GM18861 (cell line): ENCODE measurements around the gene SRPK1.

ENCODE experiments used
- ATAC-seq: cut with Tn5 transposase; IDR thresholded peaks from one replicate; pipeline ENCODE4 v1.9.1; 2021; ENCODE audit not compliant: unreplicated experiment

Gene SRPK1

DNA sequence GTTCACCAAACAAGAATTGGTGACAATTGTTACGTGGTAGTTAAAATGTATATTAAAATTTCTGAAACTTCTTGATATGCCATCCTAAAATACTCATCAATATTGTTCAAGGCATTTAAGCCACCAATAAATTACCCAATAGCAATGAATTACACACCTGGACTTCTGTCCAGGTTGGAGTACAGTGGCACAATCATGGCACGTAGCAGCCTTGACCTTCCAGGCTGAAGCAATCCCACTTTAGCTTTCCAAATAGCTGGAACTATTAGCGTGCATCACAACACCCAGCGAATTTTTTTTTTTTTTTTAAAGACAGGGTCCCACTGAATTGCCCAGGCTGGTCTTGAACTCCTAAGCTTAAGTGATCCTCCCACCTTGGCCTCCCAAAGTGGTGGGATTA, 17.2 kb downstream of the SRPK1 start:
- ATAC-seq: no peak

DNA sequence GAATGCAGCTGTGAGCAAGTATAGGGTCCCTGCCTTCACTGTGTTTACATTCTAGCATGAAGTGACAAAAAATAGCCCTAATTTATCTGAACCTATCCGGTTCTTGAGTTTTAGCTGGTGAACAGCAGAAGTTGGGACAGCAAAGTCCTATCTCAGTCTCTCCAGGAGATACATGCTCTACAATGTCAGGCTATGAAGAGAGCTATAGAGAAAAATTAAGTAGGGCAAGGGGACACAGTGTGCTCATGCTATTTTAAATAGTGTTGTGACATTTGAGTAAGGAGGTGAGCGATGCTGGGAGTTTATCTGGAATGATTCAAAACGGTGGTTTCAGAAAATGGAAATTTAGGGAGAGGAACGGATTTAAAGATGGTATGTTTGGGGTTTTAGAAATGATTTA, 20.4 kb downstream of the SRPK1 start:
- ATAC-seq: no peak

DNA sequence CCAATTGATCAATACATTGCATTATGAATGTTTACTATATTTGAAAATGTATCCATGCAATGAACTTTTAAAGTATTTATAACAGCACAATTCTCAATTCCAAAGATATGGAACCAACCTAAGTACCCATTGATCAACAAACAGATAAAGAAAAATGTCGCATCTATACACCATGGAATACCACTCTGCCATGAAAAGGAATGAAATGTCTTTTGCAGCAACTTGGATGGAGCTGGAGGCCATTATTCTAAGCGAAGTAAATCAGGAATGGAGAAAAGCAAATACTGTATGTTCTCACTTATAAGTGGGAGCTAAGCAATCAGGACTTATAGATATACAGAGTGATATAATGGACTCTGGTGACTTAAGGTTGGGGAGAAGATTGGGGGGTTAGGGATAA, 22.9 kb downstream of the SRPK1 start:
- no peak for ATAC-seq

DNA sequence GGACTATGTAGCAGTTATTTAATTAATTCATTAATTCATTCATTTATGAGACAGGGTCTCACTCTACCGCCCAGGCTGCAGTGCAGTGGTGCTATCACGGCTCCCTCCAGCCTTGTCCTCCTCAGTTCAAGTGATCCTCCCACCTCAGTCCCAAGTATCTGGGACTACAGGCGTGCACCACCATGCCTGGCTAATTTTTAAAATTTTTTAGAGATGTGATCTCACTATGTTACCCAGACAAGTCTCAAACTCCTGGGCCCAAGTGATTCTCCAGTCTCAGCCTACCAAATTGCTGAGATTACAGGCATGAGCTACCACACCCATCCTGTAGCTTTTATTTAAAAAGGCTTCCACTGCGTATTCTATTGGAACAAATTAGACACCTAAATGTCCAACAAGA, 23.4 kb downstream of the SRPK1 start:
- no peak for ATAC-seq

- ATAC-seq: no peak
These were observed 23.9 kb downstream of the SRPK1 start for GRCh38 chr6:35897036-35897435.

GRCh38 chr6:35896228-35896627, 24.7 kb downstream of the SRPK1 start:
- ATAC-seq: no peak

GRCh38 chr6:35895560-35895959, 25.3 kb downstream of the SRPK1 start:
- ATAC-seq: no peak

GRCh38 chr6:35894776-35895175, 26.1 kb downstream of the SRPK1 start:
- no peak for ATAC-seq

GRCh38 chr6:35893246-35893645, 27.7 kb downstream of the SRPK1 start:
- no peak for ATAC-seq

GRCh38 chr6:35892482-35892881, 28.4 kb downstream of the SRPK1 start:
- no peak for ATAC-seq

- ATAC-seq: no peak
These were observed 41.7 kb downstream of the SRPK1 start for GRCh38 chr6:35879151-35879550.

DNA sequence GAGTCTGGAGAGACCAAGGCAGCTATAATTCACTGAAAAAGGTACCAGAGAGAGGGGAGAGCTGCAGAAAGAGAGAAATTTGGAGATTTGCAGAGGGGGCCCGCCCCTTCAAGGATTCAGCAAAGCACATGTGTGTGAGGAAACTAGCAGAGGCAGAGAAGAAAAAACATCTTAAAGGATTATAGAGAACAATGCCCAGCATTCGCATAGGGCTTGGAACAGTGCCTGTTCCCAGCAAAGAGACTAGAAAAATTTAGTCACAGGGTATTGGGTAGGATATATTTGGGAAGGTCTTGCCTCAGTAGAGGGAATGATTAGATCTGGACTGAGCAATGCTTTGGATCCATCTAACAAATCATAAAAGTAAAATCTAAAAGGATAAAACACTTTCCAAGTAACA, 44.0 kb downstream of the SRPK1 start:
- no peak for ATAC-seq

GRCh38 chr6:35874730-35875129, 46.2 kb downstream of the SRPK1 start:
- ATAC-seq: no peak

GRCh38 chr6:35859367-35859766, 61.5 kb downstream of the SRPK1 start:
- ATAC-seq: no peak

DNA sequence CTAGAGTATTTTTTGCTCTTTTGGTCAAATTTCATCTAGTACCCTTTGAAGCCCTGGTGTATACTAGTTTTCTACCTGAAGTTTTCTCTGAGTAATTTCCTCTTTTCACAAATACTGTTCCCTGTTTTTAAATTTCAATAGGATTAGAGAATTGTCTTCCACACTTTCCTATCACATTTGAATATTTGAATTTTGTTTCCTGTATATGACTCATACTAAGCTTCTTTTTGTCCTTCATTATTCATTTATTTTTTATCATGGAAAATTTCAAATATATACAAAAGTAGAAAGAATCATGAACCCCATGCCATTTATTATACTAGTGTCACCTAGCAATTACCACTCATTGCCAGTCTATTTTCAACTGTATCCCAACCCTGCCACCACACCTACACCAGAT, 63.0 kb downstream of the SRPK1 start:
- ATAC-seq: no peak

DNA sequence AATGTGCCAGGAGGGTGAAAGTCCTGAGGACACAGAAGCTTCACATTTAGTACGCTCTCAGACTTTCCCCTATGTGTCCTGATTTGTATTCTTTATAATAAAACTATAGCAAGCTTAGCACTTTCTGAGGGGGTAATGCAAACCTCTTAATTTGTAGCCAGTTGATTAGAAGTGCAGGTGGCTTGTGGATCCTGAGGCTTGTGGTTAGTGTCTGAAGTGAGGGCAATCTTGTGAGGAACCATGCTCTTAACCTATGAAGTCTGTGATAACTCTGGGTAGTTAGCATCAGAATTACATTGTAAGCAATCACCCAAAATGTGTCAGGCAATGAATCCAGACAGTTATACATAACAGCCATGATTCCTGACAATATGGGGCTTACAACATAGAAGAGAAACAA, 64.6 kb downstream of the SRPK1 start:
- ATAC-seq: no peak

- no peak for ATAC-seq
These were observed 67.9 kb downstream of the SRPK1 start for GRCh38 chr6:35852994-35853393.

DNA sequence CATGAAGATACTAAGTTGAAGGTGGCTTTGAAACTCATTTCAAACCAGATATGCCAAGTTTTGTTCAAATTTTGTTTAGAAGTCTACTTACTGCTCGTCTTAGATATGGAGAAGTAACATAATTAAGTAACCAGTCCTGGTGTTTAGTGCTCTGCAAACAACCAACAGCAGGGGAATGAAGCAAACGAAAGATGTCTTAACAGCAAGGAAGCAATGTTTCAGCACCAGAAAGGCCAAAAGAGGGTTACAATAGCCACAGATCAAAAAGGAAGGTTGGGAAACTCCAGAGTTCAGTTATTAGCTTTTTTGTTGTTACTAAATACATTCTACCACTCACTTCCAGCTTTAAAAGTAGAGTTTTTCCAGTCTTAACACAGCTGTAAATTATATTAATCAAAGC, 70.7 kb downstream of the SRPK1 start:
- no peak for ATAC-seq

- no peak for ATAC-seq
These were observed 76.6 kb downstream of the SRPK1 start for GRCh38 chr6:35844290-35844689.

DNA sequence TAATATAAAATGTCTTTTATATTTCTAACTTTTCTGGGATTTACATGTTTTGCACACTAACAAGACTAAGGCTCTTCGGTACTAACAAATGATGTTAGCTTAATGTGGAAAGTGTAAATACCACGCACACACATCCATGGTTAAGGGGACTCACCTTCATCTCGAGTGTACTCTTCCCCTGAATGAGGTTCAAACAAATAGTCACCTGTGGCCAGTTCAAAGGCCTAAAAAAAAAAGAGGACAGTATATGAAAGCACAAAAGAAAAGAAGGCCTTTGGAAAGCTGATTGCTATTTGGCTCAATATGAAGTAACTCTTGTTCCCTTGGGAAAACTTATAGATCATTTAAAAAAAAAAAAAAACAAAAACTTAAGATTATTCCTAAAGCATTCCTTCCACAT, 78.5 kb downstream of the SRPK1 start:
- ATAC-seq: no peak

GRCh38 chr6:35839019-35839418, 81.9 kb downstream of the SRPK1 start:
- no peak for ATAC-seq

GRCh38 chr6:35833536-35833935, 87.4 kb downstream of the SRPK1 start:
- no peak for ATAC-seq

- no peak for ATAC-seq
These were observed 89.5 kb downstream of the SRPK1 start for GRCh38 chr6:35831257-35832007.
